Urinary bladder (tissue), 4 donors: Measurements from ENCODE around the gene TDRD1. TPM values are rescaled to one million over a fixed set of nuclear protein-coding genes. Genes with fewer than 3 reads are reported as not detected.

Source experiments
- DNase-seq: peaks from one replicate; pipeline ENCODE4 v3.0.0-alpha.2; 2015; ENCODE audit errors: extremely low spot score
- H3K27ac ChIP-seq: one replicate; pipeline ENCODE4 v1.5.1; 2013; ENCODE audit warnings: low read depth, mild to moderate bottlenecking, moderate library complexity
- H3K36me3 ChIP-seq: one replicate; pipeline ENCODE4 v1.6.1; 2013; ENCODE audit warnings: mild to moderate bottlenecking, moderate library complexity; ENCODE audit not compliant: insufficient read depth
- H3K4me1 ChIP-seq: one replicate; pipeline ENCODE4 v1.6.1; 2013; ENCODE audit warnings: mild to moderate bottlenecking, moderate library complexity; ENCODE audit not compliant: insufficient read depth
- H3K4me3 ChIP-seq: one replicate; pipeline ENCODE4 v1.5.1; 2013; ENCODE audit warnings: low read depth, low read length
- WGBS: extraction: QIAGEN DNeasy Blood & Tissue Kit; methylation state at CpG from one replicate; pipeline ENCODE4 v1.1.7; 2013; 5-methylcytosine and 5-hydroxymethylcytosine counted together
- polyA plus RNA-seq: library from polyadenylated mRNA; stranded (reverse); fragments of 200-250 nt; gene quantifications from one replicate; pipeline ENCODE4 v1.2.3, GENCODE V29; 2013
- total RNA-seq: library from RNA; depleted of rRNA; stranded (reverse); fragments of >200 nt; gene quantifications from one replicate; pipeline ENCODE4 v1.2.3, GENCODE V29; 2014
- donor health status: healthy with polysubstance abuse.
- donor health status: healthy.

Gene TDRD1
- total and polyA plus RNA-seq, 2 donors, result 0.04 to 0.53 TPM

- H3K4me1 ChIP-seq, result no peaks in the 10 kb centered on the region
- DNase-seq, result no peak
- no peak overlapping the region for H3K4me3 ChIP-seq
- no peak overlapping the region for H3K27ac ChIP-seq
- H3K36me3 ChIP-seq, result peaks cover 1% of the 10 kb centered on the region
- WGBS, result 95% methylated on average over 3 of the region's 3 CpGs
These were observed 11.2 kb upstream of the TDRD1 start for GRCh38 chr10:114167985-114168384.

GRCh38 chr10:114168450-114169009 lies 10.6 kb upstream of the TDRD1 start:
- H3K36me3 ChIP-seq, result peaks cover 1% of the 10 kb centered on the region
- no peak overlapping the region for H3K27ac ChIP-seq
- 97% methylated on average over 3 of the region's 3 CpGs for WGBS
- DNase-seq, result no peak
- no peak overlapping the region for H3K4me3 ChIP-seq
- no peaks in the 10 kb centered on the region for H3K4me1 ChIP-seq

DNA sequence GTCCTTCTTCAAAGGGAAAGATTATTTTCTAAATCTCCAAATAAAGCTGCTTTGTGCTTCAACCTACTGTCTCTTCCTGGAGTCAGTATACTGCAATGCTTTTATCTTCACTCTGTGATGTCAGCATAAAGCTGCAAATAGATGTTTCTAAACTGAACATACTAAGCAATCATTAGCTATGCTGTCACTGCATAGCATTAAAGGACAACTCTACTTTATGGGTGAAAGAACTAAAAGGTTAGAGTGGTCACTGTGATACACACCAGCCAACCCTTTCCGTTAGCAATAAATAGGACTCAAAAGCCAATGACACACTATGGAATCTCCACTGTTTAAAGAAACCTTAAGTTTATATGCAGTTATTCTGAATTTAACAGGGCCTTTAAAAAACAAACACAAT lies 6.9 kb upstream of the TDRD1 start:
- H3K36me3 ChIP-seq, result no peaks in the 10 kb centered on the region
- no peak for DNase-seq
- H3K27ac ChIP-seq, result no peak overlapping the region
- H3K4me1 ChIP-seq, result no peaks in the 10 kb centered on the region
- no peak overlapping the region for H3K4me3 ChIP-seq
- 17% methylated on average over 1 of the region's 1 CpG for WGBS

DNA sequence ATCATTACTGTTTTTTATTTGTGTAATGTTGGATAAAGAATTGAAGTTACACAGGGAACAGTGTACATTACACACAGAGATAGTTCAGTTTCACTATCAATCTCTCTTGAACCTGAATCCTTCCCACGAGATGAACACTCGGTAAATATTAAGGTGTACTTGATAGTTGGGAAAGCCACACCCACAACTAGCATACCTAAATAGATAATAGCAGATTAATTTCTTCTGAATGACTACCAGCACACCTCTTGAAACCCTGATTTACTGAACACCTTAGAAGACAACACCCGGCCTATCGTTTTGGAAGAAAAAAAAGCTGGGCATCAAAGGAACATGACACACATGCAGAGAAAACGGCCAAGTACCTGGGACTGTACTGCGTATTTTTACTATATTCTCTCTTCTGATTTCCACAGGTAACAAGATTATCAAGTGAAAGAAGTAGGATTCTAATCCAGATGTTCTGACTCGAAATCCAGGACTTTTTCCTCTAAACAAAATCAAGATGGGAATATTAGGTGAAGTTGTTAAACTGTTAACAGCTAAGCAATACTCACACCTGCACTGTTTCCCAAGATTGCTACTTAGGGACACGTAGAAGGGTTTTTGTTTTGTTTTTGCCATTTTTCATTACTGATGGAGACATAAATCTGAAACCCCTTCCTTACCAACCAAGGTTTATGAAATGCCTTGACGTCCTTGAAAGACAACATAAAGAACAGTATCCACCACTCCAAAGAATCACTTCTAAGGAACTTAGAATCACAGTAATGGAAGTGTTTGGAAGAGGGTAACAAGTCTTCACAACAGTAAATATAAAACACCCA lies 6.2 kb upstream of the TDRD1 start:
- 29% methylated on average over 9 of the region's 9 CpGs for WGBS
- Histone ChIP-seq H3K4me3 (peak overlapping the region; percentile 78), H3K36me3 (no peaks in the 10 kb centered on the region), H3K27ac (peak overlapping the region; percentile 91), H3K4me1 (no peaks in the 10 kb centered on the region)
- DNase-seq, result no peak

- Histone ChIP-seq H3K4me1 (no peaks in the 10 kb centered on the region), H3K36me3 (no peaks in the 10 kb centered on the region), H3K27ac (peak overlapping the region; percentile 91), H3K4me3 (peak overlapping the region; percentile 78)
- no peak for DNase-seq
- under 1% methylated on average over 23 of the region's 23 CpGs for WGBS
These were observed 5.6 kb upstream of the TDRD1 start for GRCh38 chr10:114173603-114173920.

- Histone ChIP-seq H3K27ac (peak within 1 kb of the TSS; percentile 91), H3K4me3 (peak within 1 kb of the TSS; percentile 78), H3K4me1 (no peaks in the 10 kb centered on the region), H3K36me3 (no peaks in the 10 kb centered on the region)
- DNase-seq, result peak; percentile 87
- under 1% methylated on average over 49 of the region's 49 CpGs for WGBS
These were observed 5.0 kb upstream of the TDRD1 start, which contains the start of gene CCDC186 for GRCh38 chr10:114173921-114174694. Gene CCDC186, minus strand, starts transcription at chr10:114174203. Its CDS starts 10,935 bp downstream, at chr10:114163268.

- H3K4me1 ChIP-seq, result no peaks in the 10 kb centered on the region
- H3K27ac ChIP-seq, result peak overlapping the region; percentile 30
- H3K4me3 ChIP-seq, result peak overlapping the region; percentile 78
- no peaks in the 10 kb centered on the region for H3K36me3 ChIP-seq
- DNase-seq, result no peak
- 3% methylated on average over 19 of the region's 19 CpGs for WGBS
These were observed 4.4 kb upstream of the TDRD1 start for GRCh38 chr10:114174695-114175188.

- 86% methylated on average over 1 of the region's 1 CpG for WGBS
- no peaks in the 10 kb centered on the region for H3K4me1 ChIP-seq
- no peak for DNase-seq
These were observed 3.5 kb upstream of the TDRD1 start for GRCh38 chr10:114175667-114176066.

DNA sequence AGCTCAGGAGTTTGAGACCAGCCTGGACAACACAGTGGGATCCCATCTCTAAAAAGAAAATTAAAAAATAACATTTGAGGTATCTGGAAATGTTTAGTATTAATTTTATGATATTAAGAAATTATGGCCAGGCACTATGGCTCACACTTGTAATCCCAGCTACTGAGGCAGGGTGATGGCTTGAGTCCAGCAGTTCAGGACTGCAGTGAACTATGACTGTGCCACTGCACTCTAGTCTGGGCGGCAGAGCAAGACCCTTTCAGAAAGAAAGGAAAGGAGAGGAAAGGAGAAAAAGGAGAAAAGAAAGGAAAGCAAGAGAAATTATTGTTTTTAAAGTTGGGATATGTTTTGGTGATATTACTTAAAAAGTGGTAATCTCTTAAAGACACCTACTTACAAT lies 2.6 kb upstream of the TDRD1 start:
- no peaks in the 10 kb centered on the region for H3K4me1 ChIP-seq
- H3K27ac ChIP-seq, result no peak overlapping the region
- H3K4me3 ChIP-seq, result no peak overlapping the region
- DNase-seq, result no peak
- WGBS, result 97% methylated on average over 1 of the region's 1 CpG
- no peaks in the 10 kb centered on the region for H3K36me3 ChIP-seq

More at GRCh38 chr10:114175667-114176066, 3.5 kb upstream of the TDRD1 start:
- H3K27ac ChIP-seq, result no peak overlapping the region
- no peaks in the 10 kb centered on the region for H3K36me3 ChIP-seq
- H3K4me3 ChIP-seq, result no peak overlapping the region

DNA sequence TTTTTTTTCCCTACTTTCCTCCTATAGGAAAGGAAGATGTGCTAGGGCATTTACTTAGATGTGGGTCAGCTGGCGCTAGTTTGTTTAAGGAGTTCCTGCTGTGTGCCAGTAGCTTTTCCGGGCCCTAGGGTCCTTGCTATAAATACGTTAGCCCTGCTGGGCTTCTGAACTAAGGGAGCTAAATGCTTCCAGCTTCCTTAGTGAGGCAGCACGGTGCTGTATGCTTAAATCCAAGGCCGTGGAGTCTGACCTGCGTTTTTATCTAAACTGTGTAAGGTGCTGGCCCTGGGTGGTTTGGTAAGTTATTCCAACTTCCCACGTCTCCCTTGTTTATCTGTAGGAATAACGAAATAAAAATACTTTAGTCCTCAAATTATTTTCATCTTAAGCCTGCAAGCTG lies 594 bp downstream of the TDRD1 start:
- H3K4me3 ChIP-seq, result no peak overlapping the region
- H3K4me1 ChIP-seq, result no peaks in the 10 kb centered on the region
- DNase-seq, result no peak
- H3K27ac ChIP-seq, result no peak overlapping the region
- WGBS, result 64% methylated on average over 8 of the region's 8 CpGs
- no peaks in the 10 kb centered on the region for H3K36me3 ChIP-seq

DNA sequence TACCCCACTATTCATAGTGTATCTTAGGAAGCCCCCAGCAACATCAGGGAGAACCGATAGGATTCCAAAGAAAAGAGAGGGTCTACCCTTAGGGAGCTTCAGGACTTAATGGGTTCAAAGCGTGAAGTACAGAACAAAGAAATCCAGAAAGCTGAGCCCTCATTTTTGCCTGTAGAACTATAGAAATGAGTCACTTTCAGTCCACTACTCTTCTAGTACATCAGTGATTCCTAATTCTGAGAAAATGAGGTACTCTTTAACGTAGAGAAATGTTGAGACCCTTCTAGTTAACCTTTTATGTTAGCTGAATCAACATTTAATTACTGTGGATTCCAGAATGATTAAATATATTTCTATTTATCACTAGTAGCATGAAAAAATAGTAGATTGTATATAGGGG lies 1.8 kb downstream of the TDRD1 start:
- Histone ChIP-seq H3K36me3 (no peaks in the 10 kb centered on the region), H3K4me3 (no peak overlapping the region), H3K4me1 (no peaks in the 10 kb centered on the region), H3K27ac (no peak overlapping the region)
- no peak for DNase-seq
- 90% methylated on average over 3 of the region's 3 CpGs for WGBS

DNA sequence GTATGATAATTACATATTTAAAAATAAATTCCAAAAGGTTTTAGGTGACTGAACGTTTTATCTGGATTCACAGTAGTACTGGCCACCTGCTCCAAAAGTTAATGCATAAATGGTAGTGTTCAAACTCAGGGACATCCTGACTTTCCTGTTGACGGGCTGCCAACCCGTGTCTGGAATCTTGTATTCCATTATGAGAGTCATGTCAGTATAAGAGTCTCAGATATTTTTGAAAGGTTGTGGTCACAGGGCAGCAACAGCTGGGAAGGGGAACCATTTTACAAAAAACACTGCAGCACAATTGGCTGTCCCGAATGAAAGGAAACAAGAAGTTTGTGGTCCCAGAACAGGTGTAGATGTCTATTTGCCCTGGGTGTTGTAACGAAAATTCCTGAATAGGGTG lies 2.8 kb downstream of the TDRD1 start:
- Histone ChIP-seq H3K4me1 (no peaks in the 10 kb centered on the region), H3K4me3 (no peak overlapping the region), H3K27ac (no peak overlapping the region), H3K36me3 (no peaks in the 10 kb centered on the region)
- 43% methylated on average over 5 of the region's 5 CpGs for WGBS
- DNase-seq, result no peak

GRCh38 chr10:114183563-114183962 lies 4.4 kb downstream of the TDRD1 start:
- H3K4me3 ChIP-seq, result no peak overlapping the region
- H3K36me3 ChIP-seq, result no peaks in the 10 kb centered on the region
- no peaks in the 10 kb centered on the region for H3K4me1 ChIP-seq
- WGBS, result 86% methylated on average over 9 of the region's 9 CpGs
- H3K27ac ChIP-seq, result no peak overlapping the region
- no peak for DNase-seq

DNA sequence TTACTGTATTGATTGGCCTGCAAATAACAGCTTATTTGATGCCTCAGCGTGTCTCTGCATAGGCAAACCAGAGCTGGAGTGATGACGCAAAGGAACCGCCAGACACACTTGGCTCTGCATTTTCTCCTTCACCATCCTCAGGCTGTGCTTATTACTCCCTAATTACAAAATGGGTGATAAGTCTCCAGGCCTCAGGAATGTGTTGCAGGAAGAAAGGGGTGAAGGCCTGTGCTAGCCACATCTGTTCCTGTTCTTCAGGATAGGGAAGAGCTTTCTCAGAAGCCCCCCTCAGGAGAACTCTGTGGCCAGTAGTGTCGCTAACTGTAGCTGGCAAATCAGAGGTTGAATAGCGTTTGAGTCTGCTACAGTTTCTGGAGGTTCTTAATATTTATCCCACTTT lies 5.1 kb downstream of the TDRD1 start:
- 91% methylated on average over 5 of the region's 5 CpGs for WGBS
- Histone ChIP-seq H3K4me1 (no peaks in the 10 kb centered on the region), H3K27ac (no peak overlapping the region), H3K4me3 (no peak overlapping the region), H3K36me3 (no peaks in the 10 kb centered on the region)
- DNase-seq, result no peak
